Measurements from ENCODE around the gene TBC1D2B.
"Not testable (repeated sequence)": the region's sequence is repeated elsewhere in the genome, so short reads cannot be mapped to it uniquely, and the experiment has no call there.

TBC1D2B gene

GRCh38 chr15:77952928-77953446, 124.5 kb downstream of the TBC1D2B start:
- not testable (repeated sequence) for H3K27ac Mint-ChIP-seq; H3K9me3 Mint-ChIP-seq; H3K27me3 Mint-ChIP-seq (ENCODE audit: low read depth); H3K4me3 Mint-ChIP-seq; H3K36me3 Mint-ChIP-seq (ENCODE audit: low read depth)
- peaks cover 14% of the 10 kb centered on the region for H3K4me1 Mint-ChIP-seq (ENCODE audit: low read depth)

GRCh38 chr15:77951105-77951786, 126.3 kb downstream of the TBC1D2B start:
- H3K27me3 Mint-ChIP-seq (ENCODE audit: low read depth); H3K9me3 Mint-ChIP-seq; H3K36me3 Mint-ChIP-seq (ENCODE audit: low read depth); H3K4me3 Mint-ChIP-seq; H3K27ac Mint-ChIP-seq: not testable (repeated sequence)
- H3K4me1 Mint-ChIP-seq (ENCODE audit: low read depth) = peaks cover 14% of the 10 kb centered on the region

DNA sequence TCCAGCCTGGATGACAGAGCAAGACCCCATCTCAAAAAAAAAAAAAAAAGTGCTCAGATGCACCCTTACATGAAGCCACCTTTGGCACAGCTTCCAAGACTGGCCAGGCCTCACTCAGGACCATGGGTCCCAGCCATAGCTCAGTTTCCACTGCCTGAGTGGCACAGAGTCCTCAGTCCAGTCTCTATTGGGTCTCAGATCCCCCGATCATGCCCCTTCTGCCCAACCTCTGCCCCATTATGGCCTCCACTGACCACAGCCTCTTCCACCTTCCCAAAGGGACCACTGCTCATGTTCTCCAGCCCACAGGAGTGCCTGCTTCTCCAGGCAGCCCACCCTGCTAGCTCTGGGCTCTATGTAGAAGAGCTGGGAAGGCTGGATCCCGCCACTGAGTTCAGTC, 127.0 kb downstream of the TBC1D2B start:
- H3K27me3 Mint-ChIP-seq (ENCODE audit: low read depth); H3K36me3 Mint-ChIP-seq (ENCODE audit: low read depth); H3K27ac Mint-ChIP-seq; H3K4me3 Mint-ChIP-seq; H3K9me3 Mint-ChIP-seq: not testable (repeated sequence)
- H3K4me1 Mint-ChIP-seq (ENCODE audit: low read depth) = peaks cover 12% of the 10 kb centered on the region

GRCh38 chr15:77945566-77945965, 131.9 kb downstream of the TBC1D2B start:
- Mint-ChIP-seq H3K27ac (no peak overlapping the region), H3K9me3 (no peaks in the 10 kb centered on the region), H3K4me3 (no peak overlapping the region), H3K4me1 (ENCODE audit: low read depth) (peaks cover 2% of the 10 kb centered on the region), H3K27me3 (ENCODE audit: low read depth) (peaks cover 34% of the 10 kb centered on the region), H3K36me3 (ENCODE audit: low read depth) (no peaks in the 10 kb centered on the region)
